GM12878 (cell line): ENCODE measurements around the gene GALNTL6.

Experiments used
- BCL11A ChIP-seq: IDR thresholded peaks from 2 replicates; pipeline ENCODE4 v1.6.1; 2011; ENCODE audit warnings: low read depth, low read length
- NR2F1 ChIP-seq: fragments of 450-650 bp; conservative IDR thresholded peaks from 2 replicates; pipeline ENCODE4 v1.6.1; 2017; ENCODE audit warnings: mild to moderate bottlenecking
- TF ChIP-seq, protein P1 (sequence below): IDR thresholded peaks from 2 replicates; pipeline ENCODE4 v1.6.1; 2012; ENCODE audit warnings: low read depth, low read length, improper control_type of control experiment

DNA sequence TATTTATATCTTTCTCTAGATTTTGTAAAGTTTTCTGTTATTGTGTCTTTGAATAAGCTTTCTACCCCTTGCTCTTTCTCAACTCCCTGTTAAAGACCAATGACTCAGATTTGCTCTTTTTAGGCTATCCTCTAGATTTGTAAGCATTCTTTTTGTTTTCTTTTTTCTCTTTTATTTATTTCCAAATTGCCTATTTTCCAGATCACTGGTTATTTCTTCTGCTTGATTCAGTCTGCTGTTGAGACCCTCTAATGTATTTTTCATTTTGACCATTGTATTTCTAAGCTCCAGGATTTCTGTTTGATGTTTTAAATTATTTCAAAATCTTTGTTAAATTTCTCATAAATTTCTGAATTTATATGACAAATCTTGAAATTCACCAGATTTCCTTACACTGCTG, 892.8 kb downstream of the GALNTL6 start:
- TF ChIP-seq NR2F1 (no peak), BCL11A (no peak)
- TF ChIP-seq, protein P1, sequence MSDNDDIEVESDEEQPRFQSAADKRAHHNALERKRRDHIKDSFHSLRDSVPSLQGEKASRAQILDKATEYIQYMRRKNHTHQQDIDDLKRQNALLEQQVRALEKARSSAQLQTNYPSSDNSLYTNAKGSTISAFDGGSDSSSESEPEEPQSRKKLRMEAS = no peak
